Tibial nerve (tissue), 3 donors: ENCODE results near the gene TMEM140.

Source experiments
- POLR2A ChIP-seq, 2 donors: fragments of 450-650 bp; IDR thresholded peaks; one replicate each; pipeline ENCODE4 v1.6.1; 2017; ENCODE audit warnings: antibody characterized with exemption in 2 of 2, mild to moderate bottlenecking in 2 of 2, moderate library complexity in 2 of 2
- TF ChIP-seq, protein P1 (sequence below), 5 experiments: fragments of 200-600 bp in 3 of 5; fragments of 450-650 bp in 2 of 5; sonication (generic) in 3 of 5; IDR thresholded peaks; one replicate each; pipeline ENCODE4 v1.5.1; 2016 to 2019; ENCODE audit warnings: antibody characterized with exemption in 5 of 5, mild to moderate bottlenecking in 3 of 5, moderate library complexity in 2 of 5

DNA sequence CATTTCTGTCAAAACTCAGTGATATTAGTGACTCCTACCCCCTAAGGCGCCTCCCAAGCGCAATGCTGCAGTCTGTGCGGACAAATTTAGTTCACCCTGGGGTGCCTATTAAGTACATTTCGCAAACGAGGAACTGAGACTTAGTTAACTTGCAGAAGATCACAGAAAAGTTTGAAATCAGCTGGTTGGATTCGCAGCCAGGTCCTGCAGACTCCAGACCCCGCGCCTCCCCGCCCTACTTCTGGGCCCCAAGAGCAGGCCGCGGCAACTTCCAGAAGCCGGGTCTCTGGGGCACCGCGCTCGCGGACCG lies 22.0 kb downstream of the TMEM140 start:
- TF ChIP-seq, protein P1, sequence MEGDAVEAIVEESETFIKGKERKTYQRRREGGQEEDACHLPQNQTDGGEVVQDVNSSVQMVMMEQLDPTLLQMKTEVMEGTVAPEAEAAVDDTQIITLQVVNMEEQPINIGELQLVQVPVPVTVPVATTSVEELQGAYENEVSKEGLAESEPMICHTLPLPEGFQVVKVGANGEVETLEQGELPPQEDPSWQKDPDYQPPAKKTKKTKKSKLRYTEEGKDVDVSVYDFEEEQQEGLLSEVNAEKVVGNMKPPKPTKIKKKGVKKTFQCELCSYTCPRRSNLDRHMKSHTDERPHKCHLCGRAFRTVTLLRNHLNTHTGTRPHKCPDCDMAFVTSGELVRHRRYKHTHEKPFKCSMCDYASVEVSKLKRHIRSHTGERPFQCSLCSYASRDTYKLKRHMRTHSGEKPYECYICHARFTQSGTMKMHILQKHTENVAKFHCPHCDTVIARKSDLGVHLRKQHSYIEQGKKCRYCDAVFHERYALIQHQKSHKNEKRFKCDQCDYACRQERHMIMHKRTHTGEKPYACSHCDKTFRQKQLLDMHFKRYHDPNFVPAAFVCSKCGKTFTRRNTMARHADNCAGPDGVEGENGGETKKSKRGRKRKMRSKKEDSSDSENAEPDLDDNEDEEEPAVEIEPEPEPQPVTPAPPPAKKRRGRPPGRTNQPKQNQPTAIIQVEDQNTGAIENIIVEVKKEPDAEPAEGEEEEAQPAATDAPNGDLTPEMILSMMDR (IDR thresholded peaks at IDR 0.05), result no peak
- TF ChIP-seq POLR2A (IDR thresholded peaks at IDR 0.05), result no peak
